T-helper 1 cell treated with Interleukin-12 subunit alpha and Interleukin-12 subunit beta and Interleukin-4 antibody, amounts not matched to agents 30 μg/mL and 1 μg/mL, for 36 hours (primary cell): ENCODE results near the gene SARDH.
A peak's percentile ranks its signal among the peaks of the same experiment; 100 is the strongest.
"Not testable (repeated sequence)": the region's sequence is repeated elsewhere in the genome, so short reads cannot be mapped to it uniquely, and the experiment has no call there.

Experiments used
- H3K27ac Mint-ChIP-seq: one replicate; pipeline ENCODE4 v1.8.0; 2021; ENCODE audit warnings: mild to moderate bottlenecking, mixed read lengths
- H3K27me3 Mint-ChIP-seq: one replicate; pipeline ENCODE4 v1.8.0; 2021; ENCODE audit warnings: low read depth, mixed read lengths
- H3K36me3 Mint-ChIP-seq: one replicate; pipeline ENCODE4 v1.8.0; 2021; ENCODE audit warnings: low read depth, mixed read lengths
- H3K4me1 Mint-ChIP-seq: one replicate; pipeline ENCODE4 v1.8.0; 2021; ENCODE audit warnings: low read depth, mixed read lengths
- H3K4me3 Mint-ChIP-seq: one replicate; pipeline ENCODE4 v1.8.0; 2021; ENCODE audit warnings: mild to moderate bottlenecking, moderate library complexity, mixed read lengths
- H3K9me3 Mint-ChIP-seq: one replicate; pipeline ENCODE4 v1.8.0; 2021; ENCODE audit warnings: mixed read lengths

The SARDH gene

DNA sequence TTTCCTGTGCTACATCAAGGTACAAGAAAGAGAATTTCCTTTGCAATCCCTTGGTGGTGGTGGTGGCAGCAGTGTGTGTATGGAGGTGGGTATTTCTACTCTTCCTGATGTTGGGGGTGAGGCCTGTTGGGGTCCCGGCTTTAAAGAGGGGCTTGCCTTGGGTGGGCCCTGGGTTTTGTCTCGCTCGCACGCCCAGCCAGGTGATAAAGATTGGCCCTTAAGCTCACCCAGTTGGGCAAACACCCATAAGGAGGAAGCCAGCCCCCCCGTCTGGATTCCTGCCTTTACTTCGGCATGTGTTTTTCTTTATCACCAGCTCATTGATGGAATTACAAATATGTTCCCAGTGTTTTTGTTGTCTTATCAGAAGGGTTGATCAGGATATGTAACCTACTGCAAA, 16.0 kb upstream of the SARDH start:
- H3K27ac Mint-ChIP-seq = no peak overlapping the region

DNA sequence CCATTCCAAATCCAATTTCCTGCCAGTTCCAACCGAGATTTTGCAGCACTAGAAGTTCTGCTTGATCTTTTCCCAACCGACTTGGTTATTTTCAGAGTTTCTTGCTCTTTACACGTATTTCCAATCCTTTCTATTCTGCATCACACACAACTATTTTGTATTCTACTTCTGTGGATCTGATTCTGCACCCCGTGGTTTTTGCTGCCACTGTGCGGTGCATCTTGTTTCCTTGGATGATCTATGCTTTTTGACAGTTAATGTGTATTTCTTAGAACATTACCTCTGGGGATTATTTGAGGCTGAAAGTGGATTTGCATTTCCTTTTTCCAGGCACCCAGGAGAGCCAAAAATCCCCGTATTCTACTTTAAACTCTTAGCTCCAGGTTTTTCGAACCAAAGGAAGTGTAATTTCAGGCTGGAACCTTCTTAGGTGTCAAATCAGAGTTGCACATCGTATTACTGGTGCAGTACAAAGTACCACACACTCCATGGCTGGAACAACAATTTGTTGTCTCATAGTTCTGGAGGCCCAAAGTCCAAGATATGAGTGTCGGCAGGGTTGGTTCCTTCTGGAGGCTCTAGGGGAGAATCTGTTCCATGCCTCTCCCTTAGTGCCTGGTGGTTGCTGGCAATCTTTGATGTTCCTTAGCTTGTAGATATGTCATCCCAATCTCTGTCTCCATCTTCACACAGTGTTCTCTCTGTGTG, 14.7 kb upstream of the SARDH start:
- H3K4me1 Mint-ChIP-seq = peaks cover 2% of the 10 kb centered on the region
- no peaks in the 10 kb centered on the region for H3K9me3 Mint-ChIP-seq
- no peaks in the 10 kb centered on the region for H3K36me3 Mint-ChIP-seq
- no peak overlapping the region for H3K27ac Mint-ChIP-seq
- peaks cover 25% of the 10 kb centered on the region for H3K27me3 Mint-ChIP-seq
- H3K4me3 Mint-ChIP-seq = no peak overlapping the region

More for the DNA sequence above, 16.0 kb upstream of the SARDH start:
- H3K4me1 Mint-ChIP-seq = peaks cover 2% of the 10 kb centered on the region
- H3K36me3 Mint-ChIP-seq = no peaks in the 10 kb centered on the region
- no peaks in the 10 kb centered on the region for H3K9me3 Mint-ChIP-seq
- H3K27me3 Mint-ChIP-seq = peaks cover 16% of the 10 kb centered on the region
- no peak overlapping the region for H3K4me3 Mint-ChIP-seq

DNA sequence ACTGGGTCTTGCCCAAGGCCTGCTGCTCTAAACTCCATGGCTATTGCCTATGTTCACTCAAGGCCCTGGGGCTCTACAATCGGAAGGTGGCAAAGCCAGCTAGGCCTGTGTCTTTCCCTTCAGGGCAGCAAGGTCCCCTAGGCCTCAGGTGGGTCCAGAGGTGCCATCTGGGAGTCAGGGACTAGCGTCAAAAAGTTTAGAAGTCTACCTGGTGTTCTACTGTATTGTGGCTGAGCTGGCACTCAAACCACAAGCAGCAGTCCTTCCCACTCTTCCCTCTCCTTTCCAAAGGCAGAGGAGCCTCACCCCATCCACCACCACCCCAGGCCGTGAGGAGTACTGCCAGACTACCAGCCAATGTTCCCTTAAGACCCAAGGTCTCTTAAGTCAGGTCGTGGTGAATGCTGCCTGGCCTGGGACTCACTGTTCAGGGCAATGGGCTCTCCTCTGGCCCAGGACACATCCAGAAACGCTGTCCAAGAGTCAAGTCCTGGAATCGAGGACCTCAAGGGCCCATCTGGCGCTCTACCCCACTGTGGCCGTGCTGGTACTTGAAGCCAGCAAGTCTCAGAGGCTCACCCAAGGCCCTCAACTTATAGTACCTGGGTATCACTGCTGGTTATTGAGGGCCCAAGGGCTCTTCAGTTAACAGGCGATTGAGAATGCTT, 13.0 kb upstream of the SARDH start:
- H3K4me1 Mint-ChIP-seq = peaks cover 2% of the 10 kb centered on the region
- no peak overlapping the region for H3K27ac Mint-ChIP-seq
- no peaks in the 10 kb centered on the region for H3K36me3 Mint-ChIP-seq
- no peak overlapping the region for H3K4me3 Mint-ChIP-seq
- H3K27me3 Mint-ChIP-seq = peaks cover 35% of the 10 kb centered on the region
- no peaks in the 10 kb centered on the region for H3K9me3 Mint-ChIP-seq

DNA sequence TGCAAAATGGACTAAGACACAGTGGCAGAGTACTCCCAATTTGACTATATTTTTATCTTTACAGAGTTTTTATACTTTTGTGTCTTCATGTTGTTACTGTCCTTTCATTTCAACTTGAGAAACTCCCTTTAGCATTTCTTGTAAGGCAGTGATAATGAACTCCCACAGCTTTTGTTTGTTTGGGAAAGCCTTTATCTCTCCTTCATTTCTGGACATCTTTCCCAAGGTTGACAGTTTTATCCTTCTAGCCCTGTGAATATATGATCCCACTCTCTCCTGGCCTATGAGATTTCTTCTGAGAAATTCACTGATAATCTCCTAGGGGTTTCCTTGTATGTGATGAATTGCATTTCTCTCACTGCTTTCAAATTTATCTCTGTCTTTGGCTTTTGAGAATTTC, 9.2 kb upstream of the SARDH start:
- H3K9me3 Mint-ChIP-seq = no peaks in the 10 kb centered on the region
- no peak overlapping the region for H3K4me3 Mint-ChIP-seq
- no peaks in the 10 kb centered on the region for H3K4me1 Mint-ChIP-seq
- peaks cover 35% of the 10 kb centered on the region for H3K27me3 Mint-ChIP-seq
- H3K36me3 Mint-ChIP-seq = no peaks in the 10 kb centered on the region
- no peak overlapping the region for H3K27ac Mint-ChIP-seq

DNA sequence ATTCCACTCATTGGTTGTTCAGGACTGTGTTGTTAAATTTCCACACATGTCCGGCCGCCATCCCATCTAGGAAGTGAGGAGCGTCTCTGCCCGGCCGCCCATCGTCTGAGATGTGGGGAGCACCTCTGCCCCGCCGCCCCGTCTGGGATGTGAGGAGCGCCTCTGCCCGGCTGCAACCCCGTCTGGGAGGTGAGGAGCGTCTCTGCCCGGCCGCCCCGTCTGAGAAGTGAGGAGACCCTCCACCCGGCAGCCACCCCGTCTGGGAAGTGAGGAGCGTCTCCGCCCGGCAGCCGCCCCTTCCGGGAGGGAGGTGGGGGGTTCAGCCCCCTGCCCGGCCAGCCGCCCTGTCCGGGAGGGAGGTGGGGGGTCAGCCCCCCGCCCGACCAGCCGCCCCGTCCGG, 6.4 kb upstream of the SARDH start:
- H3K4me1 Mint-ChIP-seq, H3K27ac Mint-ChIP-seq, H3K4me3 Mint-ChIP-seq, H3K36me3 Mint-ChIP-seq, H3K9me3 Mint-ChIP-seq: not testable (repeated sequence)
- H3K27me3 Mint-ChIP-seq = peaks cover 27% of the 10 kb centered on the region

DNA sequence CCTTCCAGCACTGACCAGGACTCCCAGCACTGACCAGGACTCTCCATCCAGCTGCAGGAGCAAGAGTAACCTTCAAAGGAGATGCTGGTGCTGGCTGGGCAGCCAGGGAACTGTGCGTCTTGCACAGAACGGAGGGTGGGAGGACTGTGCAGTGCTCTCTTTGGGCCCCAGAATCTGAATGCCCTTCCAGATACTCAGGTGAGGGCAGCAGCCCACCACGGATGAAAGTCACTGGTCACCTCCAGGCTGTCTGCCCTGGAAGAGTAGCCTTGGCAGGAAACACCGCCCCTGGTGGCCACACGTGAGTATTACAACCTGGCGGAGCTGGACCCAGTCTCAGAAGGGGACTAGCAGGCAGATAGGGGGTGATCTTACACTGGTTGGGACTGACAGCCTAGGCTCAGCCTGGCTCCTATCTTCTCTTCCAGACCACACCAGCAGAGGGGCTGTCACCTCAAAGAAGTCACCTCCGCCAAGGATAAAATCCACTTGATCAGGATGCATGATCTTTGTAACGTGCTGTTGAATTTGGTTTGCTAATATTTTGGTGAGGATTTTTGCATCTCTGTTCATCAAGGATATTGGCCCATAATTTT, 4.8 kb upstream of the SARDH start:
- no peaks in the 10 kb centered on the region for H3K4me1 Mint-ChIP-seq
- H3K4me3 Mint-ChIP-seq = no peak overlapping the region
- no peak overlapping the region for H3K27ac Mint-ChIP-seq
- no peaks in the 10 kb centered on the region for H3K36me3 Mint-ChIP-seq
- no peaks in the 10 kb centered on the region for H3K9me3 Mint-ChIP-seq
- H3K27me3 Mint-ChIP-seq = peaks cover 15% of the 10 kb centered on the region

DNA sequence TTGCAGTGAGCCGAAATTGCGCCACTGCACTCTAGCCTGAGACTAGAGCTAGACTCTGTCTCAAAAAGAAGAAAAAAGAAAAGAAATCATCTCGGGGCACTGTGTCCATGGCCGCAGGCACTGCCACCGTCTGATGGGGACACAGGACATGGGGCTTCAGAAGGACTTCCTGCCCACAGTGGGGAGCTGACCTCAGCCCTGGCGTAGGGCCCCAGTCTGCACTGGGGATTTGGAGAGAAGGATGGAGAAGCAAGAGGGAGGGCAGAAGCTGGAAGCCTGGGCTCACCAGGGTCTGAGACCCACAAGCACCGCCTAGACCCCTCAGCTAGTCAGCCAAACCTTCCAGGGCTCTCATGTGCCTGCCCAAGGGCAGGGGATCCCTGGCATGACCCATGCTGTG, 4.1 kb upstream of the SARDH start:
- Mint-ChIP-seq H3K27me3 (peaks cover 8% of the 10 kb centered on the region), H3K4me1 (no peaks in the 10 kb centered on the region), H3K4me3 (no peak overlapping the region), H3K36me3 (no peaks in the 10 kb centered on the region), H3K27ac (no peak overlapping the region), H3K9me3 (no peaks in the 10 kb centered on the region)

DNA sequence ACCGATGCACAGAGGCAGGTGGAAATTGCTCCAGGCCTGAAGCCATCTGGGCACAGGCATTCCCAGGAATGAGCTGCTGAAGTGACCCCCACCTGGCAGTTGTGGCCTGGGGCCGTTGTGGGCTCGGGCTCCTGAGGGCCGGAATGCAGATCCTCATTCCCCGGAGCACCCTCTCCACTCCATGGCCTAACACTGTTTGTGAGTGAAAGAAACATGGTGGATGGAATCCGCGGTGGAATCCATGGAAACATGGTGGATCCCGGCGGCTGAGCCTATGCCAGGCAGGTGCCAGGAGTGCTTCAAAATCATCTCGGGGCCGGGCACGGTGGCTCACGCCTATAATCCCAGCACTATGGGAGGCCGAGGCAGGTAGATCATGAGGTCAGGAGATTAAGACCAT, 3.6 kb upstream of the SARDH start:
- Mint-ChIP-seq H3K9me3 (no peaks in the 10 kb centered on the region), H3K4me3 (no peak overlapping the region), H3K36me3 (no peaks in the 10 kb centered on the region), H3K27me3 (peaks cover 4% of the 10 kb centered on the region), H3K4me1 (no peaks in the 10 kb centered on the region), H3K27ac (no peak overlapping the region)

DNA sequence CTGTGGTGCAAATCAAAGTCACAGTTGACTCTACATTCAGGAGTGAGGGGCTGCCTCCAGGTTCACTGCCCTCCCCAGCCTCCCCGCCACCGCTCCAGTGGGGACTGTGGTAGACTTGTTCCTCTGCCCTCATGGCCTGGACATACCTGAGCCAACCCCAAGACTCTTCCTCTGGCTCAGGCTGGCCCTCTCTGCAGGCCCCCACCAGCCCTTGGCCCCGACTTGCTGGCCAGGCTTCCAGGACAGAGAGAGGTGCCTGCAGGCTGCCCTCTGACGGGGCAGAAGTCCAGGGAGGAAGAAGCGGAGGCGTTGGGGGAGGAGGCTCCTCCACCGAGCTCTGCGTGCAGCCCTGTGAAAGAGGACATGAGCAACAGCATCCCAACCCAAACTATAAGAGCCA, 2.8 kb upstream of the SARDH start:
- H3K27ac Mint-ChIP-seq = peak overlapping the region; percentile 60
- no peak overlapping the region for H3K4me3 Mint-ChIP-seq
- H3K4me1 Mint-ChIP-seq = no peaks in the 10 kb centered on the region
- no peaks in the 10 kb centered on the region for H3K9me3 Mint-ChIP-seq
- no peaks in the 10 kb centered on the region for H3K36me3 Mint-ChIP-seq
- H3K27me3 Mint-ChIP-seq = peaks cover 4% of the 10 kb centered on the region

DNA sequence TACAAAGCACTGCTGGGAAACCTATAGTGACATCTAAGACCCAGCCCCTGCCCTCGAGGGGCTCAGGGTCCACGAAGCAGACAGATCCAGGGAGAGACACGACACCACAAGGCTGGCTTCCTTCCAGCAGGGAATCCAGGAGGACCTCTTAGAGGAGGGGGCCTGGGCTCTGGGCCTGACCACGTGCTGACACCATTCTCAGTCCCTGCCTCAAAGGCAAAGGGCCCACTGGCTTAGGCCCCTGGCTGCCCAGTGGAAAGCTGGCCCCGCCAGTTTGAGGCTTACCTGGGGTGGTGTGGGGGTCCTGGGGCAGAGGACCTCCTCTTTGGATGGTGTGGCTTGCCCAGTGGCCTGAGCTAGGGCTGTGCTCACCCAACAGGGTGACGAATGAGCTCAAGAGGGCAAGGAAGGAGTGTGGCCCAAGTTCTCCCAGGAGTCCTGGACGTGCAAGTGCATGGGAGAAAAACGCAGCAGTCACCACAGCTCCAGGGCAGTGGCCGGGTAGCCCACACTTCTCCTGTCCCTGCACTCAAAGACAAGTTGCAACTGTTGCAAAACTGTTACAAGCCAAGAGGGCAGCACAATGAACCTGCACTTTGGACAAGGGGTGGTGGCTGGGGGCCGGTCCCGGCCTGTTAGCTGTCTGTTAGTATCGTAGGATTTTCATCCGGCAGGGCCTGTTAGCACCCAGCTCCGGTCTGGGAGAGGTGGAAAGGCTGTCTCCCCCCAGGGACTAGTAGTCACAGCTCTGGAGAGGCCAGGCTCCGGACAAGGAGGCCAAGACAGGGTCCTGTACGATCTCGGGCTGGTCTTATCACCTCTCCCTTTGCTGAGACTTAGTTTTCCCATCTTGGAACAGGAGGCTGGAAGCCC, 1.5 kb upstream of the SARDH start:
- Mint-ChIP-seq H3K9me3 (no peaks in the 10 kb centered on the region), H3K4me3 (no peak overlapping the region), H3K36me3 (no peaks in the 10 kb centered on the region), H3K4me1 (no peaks in the 10 kb centered on the region), H3K27ac (no peak overlapping the region), H3K27me3 (peaks cover 4% of the 10 kb centered on the region)

DNA sequence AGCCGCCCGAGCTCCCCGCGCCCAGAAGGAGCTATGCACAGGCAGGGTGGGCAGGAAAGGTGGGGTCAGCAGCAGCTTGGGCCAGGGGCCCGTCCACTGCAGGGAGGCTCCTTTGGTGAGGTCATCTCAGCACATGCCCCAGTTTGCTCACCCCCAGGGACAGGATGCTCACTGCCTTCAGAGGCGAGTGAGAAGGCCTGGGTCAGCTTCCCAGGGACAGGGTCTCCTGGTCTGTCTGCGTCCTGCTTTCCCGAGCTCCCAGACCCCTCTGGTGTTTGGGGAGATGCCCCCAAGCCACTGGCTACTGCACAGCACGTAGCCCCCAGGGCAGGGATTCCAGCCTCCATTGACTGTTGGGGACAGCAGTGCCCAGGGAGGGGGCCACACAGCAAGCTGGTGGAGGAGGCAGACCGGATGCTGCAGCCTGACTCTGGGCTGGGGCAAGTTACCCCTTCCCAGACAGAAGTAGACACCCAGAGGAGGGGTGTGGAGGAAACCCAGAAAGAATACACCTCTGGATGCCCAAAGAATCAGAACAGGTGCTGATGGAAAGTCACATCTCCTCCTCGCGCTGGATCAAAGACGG, 581 bp upstream of the SARDH start:
- H3K27me3 Mint-ChIP-seq = no peaks in the 10 kb centered on the region
- no peaks in the 10 kb centered on the region for H3K36me3 Mint-ChIP-seq
- no peak overlapping the region for H3K4me3 Mint-ChIP-seq
- H3K4me1 Mint-ChIP-seq = no peaks in the 10 kb centered on the region
- H3K27ac Mint-ChIP-seq = no peak overlapping the region
- no peaks in the 10 kb centered on the region for H3K9me3 Mint-ChIP-seq

DNA sequence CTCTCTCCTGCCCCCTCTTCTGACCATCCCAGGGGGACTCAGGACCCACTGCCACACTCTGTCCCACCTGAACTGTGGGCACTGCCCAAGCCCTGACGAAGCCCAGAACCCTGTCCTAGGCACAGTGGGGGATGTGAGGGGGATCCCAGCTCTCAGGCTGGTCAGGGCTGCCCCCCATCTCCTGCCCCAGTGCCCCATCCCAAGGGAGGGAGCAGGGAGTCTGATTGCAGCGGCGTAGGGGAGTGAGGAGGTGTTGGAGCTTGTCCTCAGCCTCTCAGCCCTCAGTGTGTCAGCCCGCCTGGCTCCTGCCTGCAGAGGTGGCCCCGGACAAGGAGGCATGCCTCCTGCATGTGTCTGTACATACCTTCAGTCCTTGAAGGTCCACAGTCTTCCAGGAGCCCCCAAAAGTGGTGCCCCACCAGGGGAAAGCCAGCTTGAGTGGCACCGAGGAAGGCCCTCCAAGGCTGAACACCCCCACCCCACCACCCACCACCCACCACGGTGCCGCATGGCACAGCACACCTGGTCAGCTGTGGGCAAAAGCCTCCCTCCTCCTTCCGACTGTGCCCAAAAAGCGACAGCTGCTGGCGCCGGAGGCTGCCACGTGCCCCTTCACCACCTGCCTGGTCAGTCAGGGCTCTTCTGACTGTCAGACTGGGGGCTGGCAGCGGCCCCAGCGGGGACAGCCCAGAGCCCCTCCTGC, 930 bp downstream of the SARDH start:
- Mint-ChIP-seq H3K4me1 (no peaks in the 10 kb centered on the region), H3K27me3 (no peaks in the 10 kb centered on the region), H3K9me3 (no peaks in the 10 kb centered on the region), H3K36me3 (no peaks in the 10 kb centered on the region), H3K27ac (no peak overlapping the region), H3K4me3 (no peak overlapping the region)

DNA sequence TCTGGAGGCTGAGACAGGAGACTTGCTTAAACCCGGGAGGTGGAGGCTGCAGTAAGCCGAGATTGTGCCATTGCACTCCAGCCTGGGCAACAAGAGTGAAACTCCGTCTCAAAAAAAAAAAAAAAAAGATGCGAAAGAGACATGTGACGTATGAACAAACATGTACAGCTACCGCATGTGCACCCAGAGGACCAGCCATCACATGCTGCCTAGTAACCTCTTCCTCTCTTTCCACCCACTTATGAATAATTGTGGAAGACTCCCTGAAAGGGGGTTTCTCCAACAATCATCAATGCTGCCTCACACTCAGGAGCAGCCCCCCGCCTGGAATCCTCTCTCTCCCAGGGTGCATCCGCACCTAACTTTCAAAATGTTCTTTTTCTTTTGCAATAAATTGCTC, 2.2 kb downstream of the SARDH start:
- no peak overlapping the region for H3K4me3 Mint-ChIP-seq
- no peaks in the 10 kb centered on the region for H3K36me3 Mint-ChIP-seq
- H3K9me3 Mint-ChIP-seq = no peaks in the 10 kb centered on the region
- H3K27me3 Mint-ChIP-seq = no peaks in the 10 kb centered on the region
- no peaks in the 10 kb centered on the region for H3K4me1 Mint-ChIP-seq
- no peak overlapping the region for H3K27ac Mint-ChIP-seq

DNA sequence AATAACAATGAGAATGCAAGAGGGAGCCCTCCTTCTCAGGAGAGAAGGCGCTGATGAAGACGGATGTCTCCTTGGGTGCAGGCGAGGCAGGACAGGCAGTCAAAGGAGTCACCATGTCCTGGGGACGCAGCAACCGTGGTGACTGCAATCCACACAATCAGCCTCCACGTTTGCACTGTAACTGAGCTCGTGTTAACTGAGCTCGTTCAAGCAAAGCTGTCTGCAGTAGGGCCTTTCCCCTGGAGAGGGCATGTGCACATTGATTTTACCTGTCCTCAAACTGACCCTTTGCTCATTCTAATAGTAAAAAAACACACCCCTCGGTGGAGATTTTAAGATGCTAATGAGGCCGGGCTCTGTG, 2.8 kb downstream of the SARDH start:
- Mint-ChIP-seq H3K4me1 (no peaks in the 10 kb centered on the region), H3K4me3 (no peak overlapping the region), H3K36me3 (no peaks in the 10 kb centered on the region), H3K27ac (no peak overlapping the region), H3K27me3 (no peaks in the 10 kb centered on the region), H3K9me3 (no peaks in the 10 kb centered on the region)
